Ovary (tissue), 10 donors: ENCODE data around the gene ZNF300. TPM values are rescaled to one million over a fixed set of nuclear protein-coding genes. Genes with fewer than 3 reads are reported as not detected.

Source experiments
- DNase-seq, 5 donors: peaks; one replicate each; pipeline ENCODE4 v3.0.0-alpha.2; 2019 to 2020
- H3K27ac ChIP-seq, 2 donors: fragments of 200-600 bp; one replicate each; pipeline versions ENCODE4 v1.5.1 to v1.8.0; 2019 to 2022
- H3K27me3 ChIP-seq: fragments of 200-600 bp; one replicate; pipeline ENCODE4 v1.8.0; 2022
- H3K36me3 ChIP-seq: fragments of 200-600 bp; sonication (generic); one replicate; pipeline ENCODE4 v1.5.1; 2019
- H3K4me1 ChIP-seq: one replicate; pipeline ENCODE4 v1.8.1; 2013; ENCODE audit warnings: mild to moderate bottlenecking, moderate library complexity; ENCODE audit not compliant: insufficient read depth
- H3K4me3 ChIP-seq: fragments of 200-600 bp; sonication (generic); one replicate; pipeline ENCODE4 v1.5.1; 2017
- H3K9me3 ChIP-seq, 2 donors: fragments of 200-600 bp in 1 of 2; sonication (generic) in 1 of 2; one replicate each; pipeline versions ENCODE4 v1.5.1 to v1.8.1; 2013 to 2019; ENCODE audit warnings: mild to moderate bottlenecking in 1 of 2, moderate library complexity in 1 of 2
- EP300 ChIP-seq: sonication (generic); formaldehyde crosslinking; IDR thresholded peaks from one replicate; pipeline ENCODE4 v1.6.1; 2017; ENCODE audit warnings: antibody characterized with exemption
- POLR2A ChIP-seq: fragments of 450-650 bp; IDR thresholded peaks from one replicate; pipeline ENCODE4 v1.6.1; 2017; ENCODE audit warnings: antibody characterized with exemption, mild to moderate bottlenecking, moderate library complexity
- WGBS, 3 donors: extraction: QIAGEN DNeasy Blood & Tissue Kit in 1 of 3; methylation state at CpG; one replicate each; pipeline versions ENCODE4 v1.1.5 to v1.1.7; 2013 to 2017; 5-methylcytosine and 5-hydroxymethylcytosine counted together
- intact Hi-C, 4 donors: fragments of 100-400 bp; cut with DNase I; formaldehyde crosslinking; loops; one replicate each; pipeline versions ENCODE4 v1.11.0 to v1.15.1; 2022 to 2023
- long read RNA-seq, 3 donors: library from polyadenylated mRNA in 2 of 3; unstranded in 2 of 3; transcript quantifications; one replicate each; pipeline ENCODE4 v2.0.0 and lab custom pipeline, GENCODE V29; 2021 to 2026
- polyA plus RNA-seq, 2 donors: library from polyadenylated mRNA; stranded (reverse); fragments of 200-250 nt in 1 of 2; fragments of 350-450 nt in 1 of 2; fragmentation: Illumina TruSeq in 1 of 2; extraction: RNeasy Lipid Tissue Mini Kit (QIAGEN cat#74804) in 1 of 2; gene quantifications; one replicate each; pipeline ENCODE4 v1.2.3, GENCODE V29; 2013 to 2014
- total RNA-seq, 7 donors: library from RNA; depleted of rRNA in 2 of 7; stranded (reverse); fragments of >200 nt in 2 of 7; fragmentation: NEBNext Ultra II Directional in 3 of 7; extraction: Animal tissue kit (Norgen Biotek cat#: 25700) in 3 of 7; gene quantifications; one replicate each; pipeline versions ENCODE4 v1.1.0 to v1.2.4, GENCODE V29; 2016 to 2023
- TF ChIP-seq, protein P1 (sequence below), 3 donors: fragments of 450-650 bp in 2 of 3; fragments of 200-600 bp in 1 of 3; IDR thresholded peaks; one replicate each; pipeline versions ENCODE4 v1.5.1 to v1.8.0; 2016 to 2022; ENCODE audit warnings: antibody characterized with exemption in 3 of 3, mild to moderate bottlenecking in 1 of 3
- donor health status: DM: no; HTN: no; CAD: no; lungs with moderate emphysema.
- donor health status: DM: no; HTN: no; CAD: no.
- donor health status: Bipolar disorder and iron deficiency.
- donor health status: DM: yes; HTN: yes; CAD: no.
- donor health status: DM: no; HTN: no; CAD: no.
- donor health status: DM: yes; HTN: yes; CAD: no.

Gene ZNF300
- total RNA-seq = 10 to 100 TPM in 1 of 7 donors, 1 to 10 TPM in 6; 5.9 to 10.0 (median 8.4) TPM
- 1 to 10 TPM; 5.8 to 7.1 TPM for polyA plus RNA-seq
- long read RNA-seq, donor 1, partial matches to known transcripts = 0 of 5 reads
- long read RNA-seq, donor 1, other reads (novel, unspliced or antisense) = 1 of 5 reads
- long read RNA-seq, donor 2, full-length matches to known transcripts = 3 of 3 reads
- long read RNA-seq, donor 2, partial matches to known transcripts = 0 of 3 reads
- long read RNA-seq, donor 2, other reads (novel, unspliced or antisense) = 0 of 3 reads
- long read RNA-seq, donor 3, full-length matches to known transcripts = 13 of 16 reads
- long read RNA-seq, donor 3, partial matches to known transcripts = 2 of 16 reads
- long read RNA-seq, donor 3, other reads (novel, unspliced or antisense) = 1 of 16 reads

DNA sequence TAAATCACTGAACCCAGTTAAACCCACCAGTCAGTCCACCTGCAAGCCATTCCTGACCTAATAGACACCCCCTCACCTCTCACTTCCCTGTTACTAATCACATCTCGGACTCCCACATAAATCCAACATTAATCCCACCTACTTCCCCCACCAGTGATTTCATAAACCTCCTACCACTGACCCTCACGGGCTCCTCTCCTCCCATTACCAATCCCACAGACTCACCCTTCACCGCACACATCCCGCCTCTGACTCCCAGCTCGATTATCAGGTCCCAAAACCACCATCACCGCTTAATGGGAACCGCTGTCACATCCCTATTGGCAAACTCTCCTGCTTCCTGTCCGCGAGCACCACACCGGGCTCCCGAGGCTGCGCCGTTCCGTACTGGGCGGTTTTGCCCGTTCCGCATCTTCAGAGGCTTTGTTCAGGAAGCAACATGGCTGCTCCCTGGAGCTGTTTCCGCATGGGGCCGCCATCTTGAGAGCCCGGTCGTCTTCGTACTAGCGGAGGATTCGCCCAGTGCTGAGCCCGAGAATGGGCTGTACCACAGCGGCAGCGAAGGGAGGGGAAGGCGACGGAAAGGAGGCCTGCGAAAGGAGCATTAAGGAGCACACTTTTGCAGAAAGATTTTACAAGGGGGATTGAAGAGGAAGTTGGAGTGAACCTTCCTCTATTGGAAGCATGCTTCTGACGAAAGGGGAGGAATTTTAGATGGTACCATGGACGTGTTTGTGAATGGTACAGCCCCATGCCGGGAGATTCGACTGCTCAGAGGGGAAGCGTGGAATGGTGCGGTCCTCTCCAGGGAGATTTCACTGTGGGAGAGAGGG is at the start of gene ZNF300:
Gene ZNF300 (minus strand): TSS at position 502 of the 833 bp plus-strand sequence. CDS start 1,825 bp downstream, outside the sequence.
- Histone ChIP-seq H3K9me3 (peaks cover 2 to 11% of the 10 kb centered on the region in 2 donors), H3K4me1 (no peaks in the 10 kb centered on the region), H3K27me3 (no peaks in the 10 kb centered on the region), H3K27ac (peak within 1 kb of the TSS in 1 of 2 donors; percentile 17), H3K4me3 (peak within 1 kb of the TSS; percentile 52), H3K36me3 (no peaks in the 10 kb centered on the region)
- TF ChIP-seq POLR2A = peak; percentile 48
- TF ChIP-seq EP300 = peak; percentile 35
- TF ChIP-seq, protein P1, sequence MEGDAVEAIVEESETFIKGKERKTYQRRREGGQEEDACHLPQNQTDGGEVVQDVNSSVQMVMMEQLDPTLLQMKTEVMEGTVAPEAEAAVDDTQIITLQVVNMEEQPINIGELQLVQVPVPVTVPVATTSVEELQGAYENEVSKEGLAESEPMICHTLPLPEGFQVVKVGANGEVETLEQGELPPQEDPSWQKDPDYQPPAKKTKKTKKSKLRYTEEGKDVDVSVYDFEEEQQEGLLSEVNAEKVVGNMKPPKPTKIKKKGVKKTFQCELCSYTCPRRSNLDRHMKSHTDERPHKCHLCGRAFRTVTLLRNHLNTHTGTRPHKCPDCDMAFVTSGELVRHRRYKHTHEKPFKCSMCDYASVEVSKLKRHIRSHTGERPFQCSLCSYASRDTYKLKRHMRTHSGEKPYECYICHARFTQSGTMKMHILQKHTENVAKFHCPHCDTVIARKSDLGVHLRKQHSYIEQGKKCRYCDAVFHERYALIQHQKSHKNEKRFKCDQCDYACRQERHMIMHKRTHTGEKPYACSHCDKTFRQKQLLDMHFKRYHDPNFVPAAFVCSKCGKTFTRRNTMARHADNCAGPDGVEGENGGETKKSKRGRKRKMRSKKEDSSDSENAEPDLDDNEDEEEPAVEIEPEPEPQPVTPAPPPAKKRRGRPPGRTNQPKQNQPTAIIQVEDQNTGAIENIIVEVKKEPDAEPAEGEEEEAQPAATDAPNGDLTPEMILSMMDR (IDR thresholded peaks at IDR 0.05) = peak in 1 of 3 donors; percentile 10
- intact Hi-C loops = no loop called here
- DNase-seq = peak; percentile 85 to 91 (median 88)
- WGBS, 3 donors = 1 to 3% (median 1%) methylated on average over 36 of the region's 36 CpGs

DNA sequence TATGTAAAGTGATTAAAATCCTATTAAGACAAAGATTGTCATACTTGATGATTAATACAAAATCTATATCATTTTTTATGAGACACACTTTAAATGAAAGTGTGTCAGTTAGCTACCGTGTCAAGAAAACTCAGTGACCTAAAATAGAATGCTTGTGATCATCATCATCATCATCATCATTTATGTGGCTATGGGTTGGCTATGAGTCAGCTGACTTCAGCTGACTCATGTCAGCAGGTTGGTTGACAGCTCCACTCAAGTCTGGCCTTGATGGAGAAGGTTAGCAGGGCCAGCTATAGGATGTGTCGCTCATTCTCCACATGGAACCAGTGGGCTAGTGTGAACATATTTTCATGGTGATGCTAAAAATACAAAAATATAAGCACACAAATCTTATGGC is 43.8 kb upstream of the ZNF300 start:
- no peak overlapping the region for H3K4me3 ChIP-seq
- peaks cover 3 to 7% of the 10 kb centered on the region in 2 donors for H3K9me3 ChIP-seq
- intact Hi-C loops = no loop called here
- H3K27me3 ChIP-seq = no peaks in the 10 kb centered on the region
- no peaks in the 10 kb centered on the region for H3K36me3 ChIP-seq
- TF ChIP-seq EP300 (no peak), POLR2A (no peak)
- TF ChIP-seq, protein P1 (IDR thresholded peaks at IDR 0.05) = no peak
- peaks cover 3% of the 10 kb centered on the region for H3K4me1 ChIP-seq
- 51 to 97% (median 72%) methylated on average over 2 of the region's 2 CpGs for WGBS, 3 donors
- no peak overlapping the region for H3K27ac ChIP-seq
- DNase-seq = no peak

- TF ChIP-seq, protein P1 (IDR thresholded peaks at IDR 0.05) = peak in 1 of 3 donors; percentile 14
- TF ChIP-seq EP300 = no peak
- TF ChIP-seq POLR2A = peak; percentile 46
- Histone ChIP-seq H3K36me3 (no peaks in the 10 kb centered on the region), H3K9me3 (peaks cover 3 to 19% of the 10 kb centered on the region in 2 donors), H3K4me1 (peaks cover 3% of the 10 kb centered on the region), H3K27ac (peak overlapping the region; percentile 30 to 91), H3K4me3 (peak overlapping the region; percentile 58), H3K27me3 (no peaks in the 10 kb centered on the region)
- 1 to 4% (median 3%) methylated on average over 34 of the region's 34 CpGs for WGBS, 3 donors
- intact Hi-C loops = no loop called here
- DNase-seq = peak; percentile 89 to 92 (median 90)
Measured at GRCh38 chr5:150946351-150946905, 41.6 kb upstream of the ZNF300 start.

DNA sequence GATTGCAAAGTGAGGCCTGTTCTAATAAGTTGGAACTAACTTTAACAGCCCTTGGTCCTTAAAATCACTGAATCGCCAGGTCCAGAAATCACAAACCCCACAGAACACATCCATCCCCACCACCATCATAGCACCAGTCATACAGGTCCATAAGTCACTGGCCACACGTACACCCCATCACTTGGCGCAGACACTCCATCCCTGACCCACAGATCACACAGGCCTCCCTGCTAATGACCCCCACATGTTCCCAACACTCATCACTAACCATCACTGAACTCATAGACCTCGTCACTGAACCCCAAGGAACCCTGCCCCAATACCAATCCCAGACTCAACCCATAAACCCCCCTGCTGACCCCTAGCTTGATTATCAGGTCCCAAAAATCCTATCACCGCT is 41.2 kb upstream of the ZNF300 start:
- TF ChIP-seq, protein P1 (IDR thresholded peaks at IDR 0.05) = no peak
- TF ChIP-seq POLR2A (no peak), EP300 (no peak)
- Histone ChIP-seq H3K4me1 (peaks cover 3% of the 10 kb centered on the region), H3K27ac (peak overlapping the region; percentile 30 to 91), H3K27me3 (no peaks in the 10 kb centered on the region), H3K9me3 (peaks cover 3 to 23% of the 10 kb centered on the region in 2 donors), H3K4me3 (peak overlapping the region; percentile 58), H3K36me3 (peaks cover 2% of the 10 kb centered on the region)
- peak in 4 of 5 donors; percentile 20 to 40 (median 28) for DNase-seq
- intact Hi-C loops = no loop called here
- WGBS, 3 donors = 25 to 31% (median 26%) methylated on average over 5 of the region's 5 CpGs
